PC-9 (cell line): ENCODE measurements around the gene MFNG.

Source experiments
- CTCF ChIP-seq: fragments of 200-600 bp; sonication (generic); conservative IDR thresholded peaks from 2 replicates; pipeline ENCODE4 v1.6.1; 2017; ENCODE audit warnings: mixed run types, antibody characterized with exemption, mild to moderate bottlenecking, moderate library complexity
- EZH2 ChIP-seq: fragments of 200-600 bp; sonication (generic); IDR thresholded peaks from 2 replicates; pipeline ENCODE4 v1.8.0; 2017; ENCODE audit warnings: antibody characterized with exemption, low read depth

- TF ChIP-seq CTCF, result no peak
- TF ChIP-seq EZH2, result no peak
These were observed 52.4 kb downstream of the MFNG start for GRCh38 chr22:37433786-37434185.
